Trophoblast cell (in vitro differentiated cells and primary cell): ENCODE measurements around the gene CERS6.
A peak's percentile ranks its signal among the peaks of the same experiment; 100 is the strongest.
"Not testable (repeated sequence)": the region's sequence is repeated elsewhere in the genome, so short reads cannot be mapped to it uniquely, and the experiment has no call there.

Source experiments
- DNase-seq, 2 donors: peaks; one replicate each; pipeline ENCODE4 v3.0.0-alpha.2; 2016
- H2AFZ ChIP-seq: 2 replicates; pipeline ENCODE4 v1.6.1; 2013; ENCODE audit warnings: low read length, moderate library complexity, mild to moderate bottlenecking; ENCODE audit not compliant: insufficient read depth, poor library complexity
- H2AK5ac ChIP-seq: 2 replicates; pipeline ENCODE4 v1.6.1; 2013; ENCODE audit warnings: mild to moderate bottlenecking, low read length
- H2BK120ac ChIP-seq: 2 replicates; pipeline ENCODE4 v1.6.1; 2013; ENCODE audit warnings: low read length, mild to moderate bottlenecking, moderate library complexity; ENCODE audit not compliant: insufficient read depth, poor library complexity
- H2BK12ac ChIP-seq: 2 replicates; pipeline ENCODE4 v1.6.1; 2013; ENCODE audit warnings: mild to moderate bottlenecking, low read length, moderate library complexity
- H2BK5ac ChIP-seq: 2 replicates; pipeline ENCODE4 v1.6.1; 2013; ENCODE audit warnings: low read length, low read depth, moderate library complexity, mild to moderate bottlenecking; ENCODE audit not compliant: poor library complexity
- H3K14ac ChIP-seq: 2 replicates; pipeline ENCODE4 v1.6.1; 2013; ENCODE audit warnings: mild to moderate bottlenecking, low read length
- H3K18ac ChIP-seq: 2 replicates; pipeline ENCODE4 v1.6.1; 2013; ENCODE audit warnings: mild to moderate bottlenecking, low read length
- H3K23ac ChIP-seq: 2 replicates; pipeline ENCODE4 v1.6.1; 2013; ENCODE audit warnings: low read length
- H3K27ac ChIP-seq: 2 replicates; pipeline ENCODE4 v1.5.1; 2013; ENCODE audit warnings: low read depth, mild to moderate bottlenecking, inconsistent platforms, low read length, moderate library complexity
- H3K27me3 ChIP-seq: 2 replicates; pipeline ENCODE4 v1.6.1; 2013; ENCODE audit warnings: inconsistent platforms, mild to moderate bottlenecking, low read length, moderate library complexity; ENCODE audit not compliant: insufficient read depth
- H3K36me3 ChIP-seq, 2 experiments: 1 replicate in 1 of 2; 2 replicates in 1 of 2; pipeline ENCODE4 v1.6.1; 2013; ENCODE audit warnings: low read length in 2 of 2, mild to moderate bottlenecking in 2 of 2, moderate library complexity in 1 of 2; ENCODE audit not compliant: insufficient read depth in 2 of 2, control insufficient read depth in 1 of 2
- H3K4ac ChIP-seq: 2 replicates; pipeline ENCODE4 v1.6.1; 2013; ENCODE audit warnings: low read depth, mild to moderate bottlenecking, low read length, moderate library complexity
- H3K4me1 ChIP-seq, 2 experiments: 1 replicate in 1 of 2; 2 replicates in 1 of 2; pipeline ENCODE4 v1.6.1; 2013; ENCODE audit warnings: low read length in 2 of 2, mild to moderate bottlenecking in 2 of 2, moderate library complexity in 1 of 2; ENCODE audit not compliant: insufficient read depth in 2 of 2, control insufficient read depth in 1 of 2
- H3K4me2 ChIP-seq: 2 replicates; pipeline ENCODE4 v1.6.1; 2013; ENCODE audit warnings: inconsistent platforms, mild to moderate bottlenecking, low read length, moderate library complexity
- H3K4me3 ChIP-seq: 2 replicates; pipeline ENCODE4 v1.5.1; 2013; ENCODE audit warnings: mild to moderate bottlenecking, low read depth, low read length, inconsistent platforms
- H3K79me1 ChIP-seq: one replicate; pipeline ENCODE4 v1.6.1; 2013; ENCODE audit warnings: low read length
- H3K79me2 ChIP-seq: 2 replicates; pipeline ENCODE4 v1.6.1; 2013; ENCODE audit warnings: low read length, mild to moderate bottlenecking; ENCODE audit not compliant: control insufficient read depth, insufficient read depth, poor library complexity
- H3K9ac ChIP-seq: 2 replicates; pipeline ENCODE4 v1.6.1; 2013; ENCODE audit warnings: mild to moderate bottlenecking, low read length
- H3K9me3 ChIP-seq: 2 replicates; pipeline ENCODE4 v1.6.1; 2013; ENCODE audit warnings: low read depth, mild to moderate bottlenecking, control low read depth, inconsistent platforms, low read length; ENCODE audit not compliant: insufficient read depth
- H4K12ac ChIP-seq: 2 replicates; pipeline ENCODE4 v1.6.1; 2013; ENCODE audit warnings: low read depth, mild to moderate bottlenecking, low read length, moderate library complexity
- H4K8ac ChIP-seq: 2 replicates; pipeline ENCODE4 v1.6.1; 2013; ENCODE audit warnings: low read depth, mild to moderate bottlenecking, low read length, moderate library complexity
- H4K91ac ChIP-seq: one replicate; pipeline ENCODE4 v1.6.1; 2013; ENCODE audit warnings: low read depth, mild to moderate bottlenecking, low read length, moderate library complexity
- WGBS: extraction: QIAGEN DNeasy Blood & Tissue Kit; methylation state at CpG from one replicate; pipeline ENCODE4 v1.1.7; 2013; ENCODE audit warnings: missing lambda C conversion rate; ENCODE audit not compliant: insufficient read length, insufficient coverage; ENCODE audit errors: extremely low coverage; 5-methylcytosine and 5-hydroxymethylcytosine counted together

The CERS6 gene

GRCh38 chr2:168486477-168486876 is 30.4 kb downstream of the CERS6 start:
- no CpG with 5 or more reads among the region's 3 CpGs for WGBS

GRCh38 chr2:168490015-168490874 is 34.2 kb downstream of the CERS6 start:
- Histone ChIP-seq H3K9me3 (no peaks in the 10 kb centered on the region), H2BK12ac (no peak overlapping the region), H3K27ac (peak overlapping the region; percentile 21), H3K18ac (peak overlapping the region; percentile 76), H2AFZ (no peak overlapping the region), H3K79me1 (no peaks in the 10 kb centered on the region), H2BK120ac (no peak overlapping the region), H3K9ac (no peak overlapping the region), H2BK5ac (peak overlapping the region; percentile 3), H3K23ac (no peak overlapping the region), H3K4me1 (peaks cover 7 to 15% of the 10 kb centered on the region in 2 experiments), H3K4me2 (no peak overlapping the region), H3K14ac (no peak overlapping the region), H4K91ac (no peak overlapping the region), H3K36me3 (no peaks in the 10 kb centered on the region), H3K4ac (no peak overlapping the region), H3K4me3 (no peak overlapping the region), H3K79me2 (peaks cover 2% of the 10 kb centered on the region), H4K12ac (no peak overlapping the region), H2AK5ac (no peak overlapping the region), H4K8ac (no peak overlapping the region), H3K27me3 (no peaks in the 10 kb centered on the region)
- DNase-seq: peak in 1 of 2 donors; percentile 17
- WGBS: no CpG with 5 or more reads among the region's 7 CpGs

More at GRCh38 chr2:168486477-168486876, 30.4 kb downstream of the CERS6 start:
- Histone ChIP-seq H3K4ac (no peak overlapping the region), H3K27me3 (no peaks in the 10 kb centered on the region), H3K14ac (no peak overlapping the region), H3K79me1 (no peaks in the 10 kb centered on the region), H3K27ac (no peak overlapping the region), H3K18ac (no peak overlapping the region), H3K9ac (no peak overlapping the region), H2BK12ac (no peak overlapping the region), H3K4me3 (no peak overlapping the region), H3K23ac (no peak overlapping the region), H3K4me1 (peaks cover 4 to 9% of the 10 kb centered on the region in 2 experiments), H3K4me2 (no peak overlapping the region), H4K8ac (no peak overlapping the region), H2AFZ (no peak overlapping the region), H3K9me3 (no peaks in the 10 kb centered on the region), H3K36me3 (no peaks in the 10 kb centered on the region), H3K79me2 (peaks cover 2% of the 10 kb centered on the region), H2BK120ac (no peak overlapping the region), H2BK5ac (no peak overlapping the region), H4K12ac (no peak overlapping the region), H2AK5ac (no peak overlapping the region), H4K91ac (no peak overlapping the region)
- no peak for DNase-seq

DNA sequence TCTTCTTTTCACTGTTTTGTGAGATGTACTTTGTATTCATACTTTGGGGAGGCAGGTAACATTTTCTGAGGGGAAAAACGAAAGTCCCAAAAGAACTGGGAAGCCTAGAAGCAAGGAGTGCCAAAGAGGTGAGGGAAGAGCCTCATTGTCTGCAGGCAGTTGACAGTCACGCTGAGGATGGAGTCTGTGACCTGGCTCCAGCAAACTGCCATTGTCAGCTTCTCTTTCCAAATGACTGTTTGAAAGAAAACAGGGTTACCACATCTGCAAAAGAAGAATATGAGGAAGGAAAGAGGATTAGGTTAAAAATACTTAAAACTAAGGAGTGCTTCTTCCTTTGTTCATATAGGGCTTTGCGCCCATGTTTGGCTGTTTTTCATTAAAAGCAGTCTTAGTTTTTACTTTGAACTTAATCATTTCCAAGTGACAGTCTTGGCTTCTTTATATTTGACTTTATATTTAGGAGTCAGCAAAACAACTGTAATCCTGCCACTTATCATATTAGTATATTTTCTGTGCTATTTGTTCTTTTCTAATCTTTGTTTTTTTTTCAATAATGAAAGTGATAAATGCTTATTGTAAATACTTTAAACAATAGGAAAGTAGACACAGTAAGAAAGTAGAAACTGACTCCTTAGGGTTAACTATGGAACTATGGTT is 35.0 kb downstream of the CERS6 start:
- Histone ChIP-seq H3K4me1 (peaks cover 7 to 15% of the 10 kb centered on the region in 2 experiments), H3K79me1 (no peaks in the 10 kb centered on the region), H4K8ac (no peak overlapping the region), H3K79me2 (peaks cover 2% of the 10 kb centered on the region), H3K27me3 (no peaks in the 10 kb centered on the region), H3K14ac (no peak overlapping the region), H4K91ac (no peak overlapping the region), H3K4ac (no peak overlapping the region), H3K23ac (peak overlapping the region; percentile 73), H4K12ac (no peak overlapping the region), H3K4me2 (no peak overlapping the region), H2BK120ac (no peak overlapping the region), H3K18ac (no peak overlapping the region), H3K36me3 (no peaks in the 10 kb centered on the region), H2AK5ac (no peak overlapping the region), H3K4me3 (no peak overlapping the region), H3K27ac (peak overlapping the region; percentile 21), H3K9me3 (no peaks in the 10 kb centered on the region), H3K9ac (no peak overlapping the region), H2AFZ (no peak overlapping the region), H2BK5ac (no peak overlapping the region), H2BK12ac (no peak overlapping the region)
- DNase-seq: no peak
- WGBS: no CpG with 5 or more reads among the region's 3 CpGs

- not testable (repeated sequence) for H2AFZ ChIP-seq, H3K27ac ChIP-seq, H3K36me3 ChIP-seq, H4K12ac ChIP-seq, H3K4me3 ChIP-seq, H3K27me3 ChIP-seq, H3K79me1 ChIP-seq, H3K79me2 ChIP-seq, H3K9ac ChIP-seq, H2AK5ac ChIP-seq, H3K23ac ChIP-seq, H2BK120ac ChIP-seq, H3K4me2 ChIP-seq, DNase-seq, H3K9me3 ChIP-seq
- Histone ChIP-seq H3K18ac (peak overlapping the region; percentile 7), H3K4ac (peak overlapping the region; percentile 83), H2BK5ac (peak overlapping the region; percentile 21), H2BK12ac (peak overlapping the region; percentile 71), H3K14ac (peak overlapping the region; percentile 34), H4K8ac (peak overlapping the region; percentile 65), H3K4me1 (peaks cover 7 to 15% of the 10 kb centered on the region in 2 experiments), H4K91ac (peak overlapping the region; percentile 55)
- WGBS: no CpG with 5 or more reads among the region's 4 CpGs
Observed at GRCh38 chr2:168491728-168492127, 35.7 kb downstream of the CERS6 start.
